ENCODE results near the gene KNCN. TPM values are rescaled to one million over a fixed set of nuclear protein-coding genes. Genes with fewer than 3 reads are reported as not detected.

Gene KNCN
- total RNA-seq, 1 donor from 2014 or later = not detected

DNA sequence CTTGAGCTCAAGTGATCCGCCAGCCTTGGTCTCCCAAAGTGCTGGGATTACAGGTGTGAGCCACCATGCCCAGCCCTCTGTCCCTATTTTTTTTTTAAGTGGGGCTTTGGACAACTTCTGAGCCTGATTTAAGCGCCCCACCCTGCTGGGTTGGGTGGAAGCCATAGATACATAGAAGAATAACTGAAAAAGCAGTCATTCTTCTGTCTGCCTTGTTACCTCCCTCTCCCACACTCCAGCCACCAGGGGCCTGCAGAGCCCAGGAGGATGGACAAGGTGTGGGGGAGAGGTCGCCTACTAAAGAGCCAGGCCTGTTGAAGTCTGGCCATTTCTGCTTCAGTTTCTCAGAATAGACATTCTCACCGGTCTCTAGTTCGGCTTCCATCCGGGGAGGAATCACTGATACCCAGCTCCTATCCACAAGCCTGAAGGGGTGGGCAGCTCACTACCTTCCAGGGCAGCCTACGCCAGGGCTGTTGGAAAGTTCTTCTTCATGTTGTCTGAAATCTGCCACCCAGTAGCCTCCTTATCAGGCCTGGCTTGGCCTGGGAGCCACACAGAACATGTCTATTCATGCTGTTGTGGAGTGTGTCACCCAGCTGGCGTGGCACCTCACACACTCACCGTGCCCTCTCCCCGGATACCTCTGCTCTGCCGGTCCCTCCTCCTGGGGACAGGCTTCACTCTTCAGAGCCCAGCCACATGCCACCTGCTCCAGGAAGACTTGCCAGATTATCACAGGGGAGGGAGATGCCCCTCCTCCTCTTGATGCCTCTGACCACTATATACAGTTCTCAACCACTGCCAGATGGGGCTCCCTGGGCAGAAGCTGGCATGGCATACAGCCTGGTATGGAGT is 27.7 kb downstream of the KNCN start:
- no peak overlapping the region for H3K4me2 ChIP-seq (ENCODE audit: low read length)
- peaks cover 37% of the 10 kb centered on the region for H3K27me3 Mint-ChIP-seq (ENCODE audit: low read depth, unreplicated experiment)

DNA sequence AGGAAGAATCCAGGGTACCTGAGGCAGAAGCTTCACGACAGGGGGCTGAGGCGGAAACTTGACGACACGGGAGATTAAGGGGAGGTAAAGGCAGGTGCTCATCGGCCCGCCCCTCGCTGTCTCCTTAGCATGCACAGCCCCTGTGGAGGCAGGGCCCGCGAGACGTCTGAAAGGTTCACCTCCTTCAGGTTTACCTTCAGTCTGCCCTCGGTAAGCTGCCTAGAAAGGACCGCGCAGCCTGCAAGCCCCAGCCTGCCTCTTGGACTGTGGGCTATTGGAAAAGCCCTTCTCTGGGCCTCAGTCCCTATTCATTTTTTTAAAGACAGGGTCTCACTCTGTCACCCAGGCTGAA is 28.5 kb downstream of the KNCN start:
- no peaks in the 10 kb centered on the region for H3K9me3 ChIP-seq (ENCODE audit: insufficient read depth, low read depth, low read length)
- peaks cover 36% of the 10 kb centered on the region for H3K4me1 Mint-ChIP-seq (ENCODE audit: low read depth, unreplicated experiment)
- H3K4me1 ChIP-seq (ENCODE audit: insufficient read depth, low read length) = peaks cover 34% of the 10 kb centered on the region
- H3K9me3 Mint-ChIP-seq (ENCODE audit: unreplicated experiment) = no peaks in the 10 kb centered on the region
- no peak overlapping the region for H3K27ac ChIP-seq (ENCODE audit: low read depth, low read length)
- H3K36me3 ChIP-seq (ENCODE audit: insufficient read depth, low read length) = no peaks in the 10 kb centered on the region
- H3K36me3 Mint-ChIP-seq (ENCODE audit: low read depth, unreplicated experiment) = no peaks in the 10 kb centered on the region
- peaks cover 24% of the 10 kb centered on the region for H3K27me3 ChIP-seq (ENCODE audit: insufficient read depth, low read length)
- DNase-seq (ENCODE audit: low read depth) (no peak), FAIRE-seq (no peak)
- H3K4me3 ChIP-seq (ENCODE audit: insufficient read depth, low read depth, low read length) = no peak overlapping the region
- H3K27ac Mint-ChIP-seq (ENCODE audit: unreplicated experiment) = no peak overlapping the region
- H4K20me1 ChIP-seq (ENCODE audit: insufficient read depth, low read length) = no peaks in the 10 kb centered on the region
- no peak overlapping the region for H2AFZ ChIP-seq (ENCODE audit: low read depth, low read length)
- H3K4me3 Mint-ChIP-seq (ENCODE audit: unreplicated experiment) = no peak overlapping the region
- peak overlapping the region; percentile 57 for H3K4me2 ChIP-seq (ENCODE audit: low read length)
- TF ChIP-seq EZH2 (IDR thresholded peaks at IDR 0.05; ENCODE audit: insufficient read depth, low read length) = no peak
- no peak for TF ChIP-seq CTCF (IDR thresholded peaks at IDR 0.05; ENCODE audit: insufficient read depth, low read depth, low read length)
- no peak overlapping the region for H3K9ac ChIP-seq (ENCODE audit: low read length)
- peaks cover 30% of the 10 kb centered on the region for H3K27me3 Mint-ChIP-seq (ENCODE audit: low read depth, unreplicated experiment)
- H3K79me2 ChIP-seq (ENCODE audit: insufficient read depth, low read length) = no peaks in the 10 kb centered on the region

More for the DNA sequence above, 27.7 kb downstream of the KNCN start:
- Histone ChIP-seq H3K79me2 (ENCODE audit: insufficient read depth, low read length) (no peaks in the 10 kb centered on the region), H3K27me3 (ENCODE audit: insufficient read depth, low read length) (peaks cover 22% of the 10 kb centered on the region), H3K4me3 (ENCODE audit: insufficient read depth, low read depth, low read length) (no peak overlapping the region), H3K27ac (ENCODE audit: low read depth, low read length) (no peak overlapping the region), H3K9me3 (ENCODE audit: insufficient read depth, low read depth, low read length) (no peaks in the 10 kb centered on the region), H3K4me1 (ENCODE audit: insufficient read depth, low read length) (peaks cover 34% of the 10 kb centered on the region), H4K20me1 (ENCODE audit: insufficient read depth, low read length) (no peaks in the 10 kb centered on the region), H2AFZ (ENCODE audit: low read depth, low read length) (no peak overlapping the region), H3K9ac (ENCODE audit: low read length) (no peak overlapping the region), H3K36me3 (ENCODE audit: insufficient read depth, low read length) (no peaks in the 10 kb centered on the region)
- DNase-seq (ENCODE audit: low read depth) (no peak), FAIRE-seq (no peak)
- no peak overlapping the region for H3K4me3 Mint-ChIP-seq (ENCODE audit: unreplicated experiment)
- peaks cover 30% of the 10 kb centered on the region for H3K4me1 Mint-ChIP-seq (ENCODE audit: low read depth, unreplicated experiment)
- no peaks in the 10 kb centered on the region for H3K36me3 Mint-ChIP-seq (ENCODE audit: low read depth, unreplicated experiment)
- TF ChIP-seq CTCF (IDR thresholded peaks at IDR 0.05; ENCODE audit: insufficient read depth, low read depth, low read length) = no peak
- no peak for TF ChIP-seq EZH2 (IDR thresholded peaks at IDR 0.05; ENCODE audit: insufficient read depth, low read length)
- H3K9me3 Mint-ChIP-seq (ENCODE audit: unreplicated experiment) = no peaks in the 10 kb centered on the region
- no peak overlapping the region for H3K27ac Mint-ChIP-seq (ENCODE audit: unreplicated experiment)

All from astrocyte (in vitro differentiated cells and primary cell).